ENCODE data around the gene KNSTRN.

GRCh38 chr15:40381818-40382529 lies 547 bp upstream of the KNSTRN start:
- no peak for TF ChIP-seq CTCF (IDR thresholded peaks at IDR 0.05)
- TF ChIP-seq POLR2AphosphoS5 (IDR thresholded peaks at IDR 0.05), result no peak
- TF ChIP-seq POLR2A (IDR thresholded peaks at IDR 0.05), result no peak
